ENCODE measurements around the gene GALNT10. TPM values are rescaled to one million over a fixed set of nuclear protein-coding genes. Genes with fewer than 3 reads are reported as not detected.

Gene GALNT10
- total RNA-seq, 1 donor from 2014 or later: 178 TPM

DNA sequence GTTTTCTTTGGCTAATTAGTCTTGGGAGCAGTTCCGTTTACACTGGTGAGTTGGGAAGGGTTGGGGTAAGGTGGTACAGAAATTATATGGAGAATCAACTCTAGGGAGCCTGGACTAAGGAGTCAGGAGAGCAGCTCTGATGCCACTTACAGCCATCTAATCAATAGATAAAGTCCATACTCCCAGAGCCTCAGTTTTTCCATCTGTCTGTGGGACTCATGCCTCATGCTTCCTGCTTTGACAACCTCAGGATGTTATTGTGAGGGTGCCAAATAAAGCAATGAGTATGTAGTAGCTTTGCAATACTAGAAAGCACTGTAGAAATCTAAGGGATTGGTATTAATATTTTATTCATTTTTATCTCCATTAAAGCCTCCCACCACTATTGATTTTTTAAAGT, 105.0 kb downstream of the GALNT10 start:
- Mint-ChIP-seq H3K4me1 (ENCODE audit: unreplicated experiment) (peaks cover 2% of the 10 kb centered on the region), H3K27ac (ENCODE audit: unreplicated experiment) (no peak overlapping the region)
- no peak for DNase-seq (ENCODE audit: extremely low spot score, unreplicated experiment)

GRCh38 chr5:154296525-154297159, 106.1 kb downstream of the GALNT10 start:
- Mint-ChIP-seq H3K4me3 (ENCODE audit: unreplicated experiment) (no peak overlapping the region), H3K36me3 (ENCODE audit: unreplicated experiment) (peaks cover 57% of the 10 kb centered on the region), H3K27ac (ENCODE audit: unreplicated experiment) (no peak overlapping the region), H3K4me1 (ENCODE audit: unreplicated experiment) (no peaks in the 10 kb centered on the region), H3K27me3 (ENCODE audit: unreplicated experiment) (no peaks in the 10 kb centered on the region), H3K9me3 (ENCODE audit: unreplicated experiment) (no peaks in the 10 kb centered on the region)
- peak; percentile 11 for DNase-seq (ENCODE audit: extremely low spot score, unreplicated experiment)
- TF ChIP-seq, protein P1, sequence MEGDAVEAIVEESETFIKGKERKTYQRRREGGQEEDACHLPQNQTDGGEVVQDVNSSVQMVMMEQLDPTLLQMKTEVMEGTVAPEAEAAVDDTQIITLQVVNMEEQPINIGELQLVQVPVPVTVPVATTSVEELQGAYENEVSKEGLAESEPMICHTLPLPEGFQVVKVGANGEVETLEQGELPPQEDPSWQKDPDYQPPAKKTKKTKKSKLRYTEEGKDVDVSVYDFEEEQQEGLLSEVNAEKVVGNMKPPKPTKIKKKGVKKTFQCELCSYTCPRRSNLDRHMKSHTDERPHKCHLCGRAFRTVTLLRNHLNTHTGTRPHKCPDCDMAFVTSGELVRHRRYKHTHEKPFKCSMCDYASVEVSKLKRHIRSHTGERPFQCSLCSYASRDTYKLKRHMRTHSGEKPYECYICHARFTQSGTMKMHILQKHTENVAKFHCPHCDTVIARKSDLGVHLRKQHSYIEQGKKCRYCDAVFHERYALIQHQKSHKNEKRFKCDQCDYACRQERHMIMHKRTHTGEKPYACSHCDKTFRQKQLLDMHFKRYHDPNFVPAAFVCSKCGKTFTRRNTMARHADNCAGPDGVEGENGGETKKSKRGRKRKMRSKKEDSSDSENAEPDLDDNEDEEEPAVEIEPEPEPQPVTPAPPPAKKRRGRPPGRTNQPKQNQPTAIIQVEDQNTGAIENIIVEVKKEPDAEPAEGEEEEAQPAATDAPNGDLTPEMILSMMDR (IDR thresholded peaks at IDR 0.05): no peak

More for the DNA sequence above, 105.0 kb downstream of the GALNT10 start:
- Mint-ChIP-seq H3K36me3 (ENCODE audit: unreplicated experiment) (peaks cover 53% of the 10 kb centered on the region), H3K9me3 (ENCODE audit: unreplicated experiment) (no peaks in the 10 kb centered on the region), H3K4me3 (ENCODE audit: unreplicated experiment) (no peak overlapping the region), H3K27me3 (ENCODE audit: unreplicated experiment) (no peaks in the 10 kb centered on the region)
- TF ChIP-seq, protein P1 (IDR thresholded peaks at IDR 0.05): no peak

- H3K4me1 Mint-ChIP-seq (ENCODE audit: unreplicated experiment): no peaks in the 10 kb centered on the region
- peaks cover 68% of the 10 kb centered on the region for H3K36me3 Mint-ChIP-seq (ENCODE audit: unreplicated experiment)
- TF ChIP-seq, protein P1 (IDR thresholded peaks at IDR 0.05): no peak
- H3K27ac Mint-ChIP-seq (ENCODE audit: unreplicated experiment): no peak overlapping the region
- peak; percentile 3 for DNase-seq (ENCODE audit: extremely low spot score, unreplicated experiment)
- H3K4me3 Mint-ChIP-seq (ENCODE audit: unreplicated experiment): no peak overlapping the region
- no peaks in the 10 kb centered on the region for H3K27me3 Mint-ChIP-seq (ENCODE audit: unreplicated experiment)
- H3K9me3 Mint-ChIP-seq (ENCODE audit: unreplicated experiment): peaks cover 2% of the 10 kb centered on the region
Observed at GRCh38 chr5:154298065-154298464, 107.5 kb downstream of the GALNT10 start.

DNA sequence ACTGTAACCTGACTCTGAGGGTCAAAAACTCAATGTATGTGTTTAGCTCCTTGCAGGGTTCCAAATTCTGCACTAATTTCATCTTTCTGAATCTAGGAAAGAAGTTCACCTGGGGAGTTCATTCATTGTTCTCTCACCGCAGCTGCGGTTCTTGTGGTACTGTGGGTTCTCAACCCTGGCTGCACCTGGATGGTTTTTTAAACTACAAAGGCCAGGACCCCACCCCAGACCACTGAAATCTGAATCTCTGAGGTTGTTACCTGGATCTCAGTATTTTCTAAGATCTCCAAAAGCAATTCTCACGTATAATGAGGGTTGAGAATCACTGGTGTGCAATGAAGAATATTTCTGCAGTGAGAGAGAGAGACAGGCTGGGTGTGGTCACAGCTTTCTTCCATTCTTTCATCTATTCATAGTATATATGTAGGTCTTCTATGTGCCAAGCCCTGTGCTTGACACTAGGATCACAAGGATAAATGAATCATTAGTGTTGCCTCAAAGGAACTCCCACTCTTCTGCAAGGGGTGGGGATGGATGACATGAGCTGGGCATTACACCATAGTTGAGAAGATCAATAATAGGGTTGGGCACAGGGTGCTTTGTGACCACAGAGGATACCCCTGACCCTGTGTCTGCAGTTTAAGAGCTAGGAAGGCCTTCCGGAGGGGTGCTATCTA, 109.8 kb downstream of the GALNT10 start:
- Mint-ChIP-seq H3K4me1 (ENCODE audit: unreplicated experiment) (no peaks in the 10 kb centered on the region), H3K27ac (ENCODE audit: unreplicated experiment) (no peak overlapping the region), H3K27me3 (ENCODE audit: unreplicated experiment) (no peaks in the 10 kb centered on the region), H3K4me3 (ENCODE audit: unreplicated experiment) (no peak overlapping the region), H3K36me3 (ENCODE audit: unreplicated experiment) (peaks cover 79% of the 10 kb centered on the region), H3K9me3 (ENCODE audit: unreplicated experiment) (peaks cover 23% of the 10 kb centered on the region)
- TF ChIP-seq, protein P1 (IDR thresholded peaks at IDR 0.05): no peak
- DNase-seq (ENCODE audit: extremely low spot score, unreplicated experiment): peak; percentile 1

GRCh38 chr5:154301726-154302125, 111.2 kb downstream of the GALNT10 start:
- Mint-ChIP-seq H3K4me3 (ENCODE audit: unreplicated experiment) (no peak overlapping the region), H3K36me3 (ENCODE audit: unreplicated experiment) (peaks cover 80% of the 10 kb centered on the region), H3K27ac (ENCODE audit: unreplicated experiment) (no peak overlapping the region), H3K4me1 (ENCODE audit: unreplicated experiment) (peaks cover under 1% of the 10 kb centered on the region), H3K27me3 (ENCODE audit: unreplicated experiment) (no peaks in the 10 kb centered on the region), H3K9me3 (ENCODE audit: unreplicated experiment) (peaks cover 32% of the 10 kb centered on the region)
- TF ChIP-seq, protein P1 (IDR thresholded peaks at IDR 0.05): no peak
- peak; percentile 46 for DNase-seq (ENCODE audit: extremely low spot score, unreplicated experiment)
